Neural progenitor cell (in vitro differentiated cells): ENCODE measurements around the gene P2RX7.

Experiments used
- EZH2 ChIP-seq: fragments of 200-600 bp; sonication (generic); IDR thresholded peaks from 2 replicates; pipeline ENCODE4 v1.6.1; 2017; ENCODE audit warnings: antibody characterized with exemption, mild to moderate bottlenecking, moderate library complexity
- TF ChIP-seq, protein P1 (sequence below): fragments of 200-600 bp; sonication (generic); IDR thresholded peaks from 2 replicates; pipeline ENCODE4 v1.5.1; 2017; ENCODE audit warnings: antibody characterized with exemption, mild to moderate bottlenecking

DNA sequence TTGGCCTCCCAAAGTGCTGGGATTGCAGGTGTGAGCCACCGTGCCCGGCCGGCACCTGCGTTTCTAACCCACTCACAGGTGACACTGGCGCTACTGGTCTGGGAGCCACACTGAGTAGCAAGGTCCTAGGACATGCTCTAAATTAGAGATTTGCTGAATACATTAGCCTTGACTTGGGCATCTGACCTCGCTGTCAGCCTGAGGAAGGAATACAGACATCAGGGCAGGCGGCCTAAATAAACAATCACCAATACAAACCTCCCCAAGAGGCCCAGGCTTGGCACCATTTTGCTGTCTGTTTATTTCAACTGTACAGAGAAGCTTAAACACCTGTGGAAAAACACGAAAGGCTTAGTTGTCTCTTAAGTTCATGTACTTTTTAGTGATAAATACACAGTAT is 104.7 kb downstream of the P2RX7 start:
- TF ChIP-seq, protein P1, sequence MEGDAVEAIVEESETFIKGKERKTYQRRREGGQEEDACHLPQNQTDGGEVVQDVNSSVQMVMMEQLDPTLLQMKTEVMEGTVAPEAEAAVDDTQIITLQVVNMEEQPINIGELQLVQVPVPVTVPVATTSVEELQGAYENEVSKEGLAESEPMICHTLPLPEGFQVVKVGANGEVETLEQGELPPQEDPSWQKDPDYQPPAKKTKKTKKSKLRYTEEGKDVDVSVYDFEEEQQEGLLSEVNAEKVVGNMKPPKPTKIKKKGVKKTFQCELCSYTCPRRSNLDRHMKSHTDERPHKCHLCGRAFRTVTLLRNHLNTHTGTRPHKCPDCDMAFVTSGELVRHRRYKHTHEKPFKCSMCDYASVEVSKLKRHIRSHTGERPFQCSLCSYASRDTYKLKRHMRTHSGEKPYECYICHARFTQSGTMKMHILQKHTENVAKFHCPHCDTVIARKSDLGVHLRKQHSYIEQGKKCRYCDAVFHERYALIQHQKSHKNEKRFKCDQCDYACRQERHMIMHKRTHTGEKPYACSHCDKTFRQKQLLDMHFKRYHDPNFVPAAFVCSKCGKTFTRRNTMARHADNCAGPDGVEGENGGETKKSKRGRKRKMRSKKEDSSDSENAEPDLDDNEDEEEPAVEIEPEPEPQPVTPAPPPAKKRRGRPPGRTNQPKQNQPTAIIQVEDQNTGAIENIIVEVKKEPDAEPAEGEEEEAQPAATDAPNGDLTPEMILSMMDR: no peak
- TF ChIP-seq EZH2: no peak
